Central memory CD4-positive, alpha-beta T cell (primary cell): ENCODE results near the gene CSMD2.

Source experiments
- DNase-seq: peaks from one replicate; pipeline ENCODE4 v3.0.0; 2022

Gene CSMD2

DNA sequence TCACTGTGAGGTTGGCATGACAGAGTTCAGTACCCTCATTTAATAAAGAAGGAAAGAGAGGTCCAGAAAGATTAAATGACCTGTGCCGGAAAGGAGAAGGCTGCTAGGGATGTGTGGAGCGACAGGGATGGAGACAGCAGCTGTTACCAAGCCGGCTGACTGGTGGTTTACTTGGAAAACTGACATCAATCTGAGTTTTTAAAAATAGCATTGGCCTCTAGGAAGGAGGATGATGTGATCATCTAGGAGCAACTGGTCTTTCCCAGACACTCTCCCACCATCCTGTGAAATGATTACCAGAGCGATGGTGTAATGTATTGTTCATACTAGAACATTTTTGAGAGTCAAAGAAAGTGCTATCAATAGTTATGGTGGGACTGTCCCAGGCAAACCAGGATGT lies 538.2 kb downstream of the CSMD2 start:
- no peak for DNase-seq

DNA sequence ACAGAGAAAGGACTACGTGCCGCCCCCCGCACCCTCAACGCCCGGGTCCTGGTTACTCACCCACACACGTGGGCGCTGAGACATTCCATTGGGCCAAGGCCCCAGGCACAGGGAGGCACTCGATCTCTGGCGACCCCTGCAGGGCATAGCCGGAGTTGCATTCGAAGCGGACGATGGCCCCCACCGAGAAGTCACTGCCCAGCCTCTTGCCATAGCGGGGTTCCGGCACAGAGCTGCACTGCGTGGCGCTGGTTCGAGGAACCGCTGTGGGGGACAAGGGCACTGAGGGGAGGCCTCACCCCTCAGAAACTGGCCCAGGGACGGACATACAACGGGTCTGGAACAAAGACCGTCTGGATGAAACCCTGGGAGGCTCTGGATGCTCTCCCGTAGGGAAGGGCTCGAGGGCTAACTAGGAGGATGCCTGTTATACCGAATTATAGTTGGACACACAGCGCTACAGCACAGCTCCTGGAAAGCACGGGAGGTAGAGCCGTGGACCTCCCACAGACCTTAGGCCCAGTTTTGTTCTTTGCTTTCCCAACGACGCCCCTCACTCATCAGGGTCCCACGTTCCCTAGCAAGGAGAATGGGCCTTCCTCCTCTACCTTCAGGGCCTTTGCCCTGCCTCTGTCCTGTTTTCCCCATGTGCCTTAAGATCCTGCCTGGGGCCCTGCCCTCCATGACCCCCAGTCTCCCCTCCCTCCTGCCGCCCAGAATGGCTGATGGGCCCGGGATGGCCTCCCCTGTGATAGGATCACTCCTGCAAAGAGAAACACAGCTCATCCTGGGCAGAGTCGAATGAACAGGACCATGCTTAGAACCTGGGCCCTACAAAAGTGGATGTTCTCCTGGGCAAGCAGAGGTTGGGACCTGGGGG lies 539.8 kb downstream of the CSMD2 start:
- no peak for DNase-seq

- no peak for DNase-seq
These were observed 540.6 kb downstream of the CSMD2 start for GRCh38 chr1:33624261-33624990.

DNA sequence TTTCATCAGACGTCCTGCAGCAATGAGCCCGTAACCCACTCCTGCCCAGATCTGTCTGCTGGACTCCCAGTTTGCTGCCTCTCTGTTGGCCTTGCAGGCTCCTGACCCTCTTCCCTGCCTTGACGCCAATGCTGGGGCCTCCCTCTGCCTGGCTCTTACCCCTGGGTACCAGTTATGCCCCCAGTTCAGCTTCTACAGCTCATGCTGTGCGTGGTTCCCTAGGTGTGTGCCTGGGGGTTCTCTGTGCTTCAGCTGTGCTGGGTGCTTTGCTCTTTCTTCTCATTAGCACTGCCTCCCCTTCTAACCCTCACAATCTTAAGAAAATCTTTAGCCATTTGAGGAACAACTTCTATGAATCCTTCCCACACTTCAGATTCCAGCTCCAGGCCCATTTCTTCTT lies 541.2 kb downstream of the CSMD2 start:
- DNase-seq: no peak

GRCh38 chr1:33622757-33623156 lies 542.3 kb downstream of the CSMD2 start:
- no peak for DNase-seq

GRCh38 chr1:33618636-33619035 lies 546.4 kb downstream of the CSMD2 start:
- no peak for DNase-seq

GRCh38 chr1:33617451-33617850 lies 547.6 kb downstream of the CSMD2 start:
- DNase-seq: no peak

DNA sequence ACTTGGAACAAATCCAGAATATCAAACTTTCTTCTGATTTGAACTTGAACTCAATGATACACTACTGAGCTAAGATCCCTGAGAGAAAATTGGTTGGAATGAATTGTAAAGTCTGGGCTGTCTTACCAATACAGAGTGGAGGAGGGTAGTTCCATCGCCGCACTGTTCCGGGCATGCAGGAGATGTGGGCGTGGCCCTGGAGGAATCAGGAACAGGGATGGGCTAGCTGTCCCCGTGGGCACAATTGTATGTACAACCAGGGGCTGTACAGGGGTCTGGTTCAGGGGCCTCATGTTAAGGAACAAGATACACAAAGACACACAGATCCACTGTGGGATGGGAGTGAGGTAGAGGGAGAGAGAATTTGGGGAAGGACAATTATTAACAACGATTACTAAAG lies 548.2 kb downstream of the CSMD2 start:
- DNase-seq: no peak

- DNase-seq: no peak
These were observed 549.5 kb downstream of the CSMD2 start for GRCh38 chr1:33615546-33615945.

DNA sequence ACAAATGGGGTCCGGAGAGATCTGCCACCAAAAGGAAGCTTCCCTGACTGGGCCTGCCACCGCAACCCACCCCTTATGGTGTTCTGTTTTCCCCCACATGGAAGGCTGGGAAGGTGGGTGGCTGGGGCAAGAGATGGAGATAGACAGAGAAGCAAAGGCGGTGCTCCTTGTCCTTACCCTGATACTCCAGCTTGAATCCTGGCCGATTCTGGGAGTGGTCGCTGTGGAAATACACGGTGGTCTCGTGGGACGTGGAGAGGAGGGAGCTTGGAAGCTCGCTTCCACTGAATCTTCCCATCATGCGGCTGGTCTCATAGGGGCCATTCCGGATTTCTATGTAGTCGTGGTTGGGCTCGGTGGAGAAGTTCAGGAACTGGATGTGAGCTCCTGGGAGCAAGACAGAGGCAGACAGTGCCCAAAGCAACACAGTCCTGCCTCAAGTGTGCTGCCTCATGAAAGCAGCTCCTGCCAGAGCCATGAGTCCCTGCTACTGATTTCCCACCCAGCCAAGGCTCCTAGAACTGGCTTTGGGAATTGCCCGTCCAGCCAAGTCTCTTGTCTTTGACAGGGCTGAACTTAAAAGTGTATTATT lies 554.1 kb downstream of the CSMD2 start:
- no peak for DNase-seq

DNA sequence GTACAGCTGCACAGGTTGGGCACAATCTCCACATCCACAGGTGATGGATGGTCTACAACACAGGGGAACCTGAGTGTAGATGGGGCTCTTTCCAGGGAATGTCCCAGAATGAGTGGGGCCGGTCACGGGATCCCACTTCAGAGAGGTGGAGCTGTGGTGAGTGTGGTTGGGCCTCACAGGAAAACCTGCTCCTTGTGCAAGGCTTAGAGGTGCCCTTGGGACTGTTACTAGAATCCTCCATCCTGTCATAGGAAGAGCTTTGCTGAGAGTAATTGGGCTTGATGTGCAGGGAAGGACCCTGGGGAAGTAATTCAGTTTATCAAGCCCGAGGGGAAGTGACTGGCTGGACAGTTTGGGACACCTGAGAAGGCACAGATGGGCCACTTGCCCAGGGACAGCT lies 554.6 kb downstream of the CSMD2 start:
- DNase-seq: no peak

GRCh38 chr1:33609739-33610138 lies 555.3 kb downstream of the CSMD2 start:
- no peak for DNase-seq

DNA sequence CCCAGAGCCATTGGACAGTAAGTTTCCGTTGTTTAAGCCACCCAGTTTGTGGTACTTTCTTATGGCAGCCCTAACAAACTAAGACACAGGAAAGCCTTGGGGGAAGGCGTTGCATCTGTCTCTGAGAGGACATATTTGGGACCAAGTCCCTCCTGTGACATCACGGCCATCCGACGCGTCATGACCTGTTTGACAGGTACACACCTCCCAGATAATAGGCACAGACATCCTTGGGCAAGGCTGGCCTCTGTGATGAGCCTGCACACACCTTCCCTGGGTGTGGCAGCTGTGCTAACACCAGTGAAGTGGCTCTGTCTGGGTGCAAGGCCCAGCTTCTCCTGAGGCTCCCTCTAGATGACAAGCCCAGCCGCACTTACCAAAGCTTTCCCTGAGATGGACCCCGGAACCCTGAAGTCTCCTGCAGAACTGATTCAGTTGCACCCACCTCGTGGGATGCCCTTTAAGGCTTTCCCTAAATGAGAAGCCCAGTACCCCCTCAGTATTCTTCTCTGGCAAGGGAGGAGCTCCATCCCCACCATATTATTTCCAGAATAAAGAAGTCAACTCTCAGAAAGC lies 556.1 kb downstream of the CSMD2 start:
- DNase-seq: no peak

- no peak for DNase-seq
These were observed 557.5 kb downstream of the CSMD2 start for GRCh38 chr1:33607444-33608005.

GRCh38 chr1:33606272-33606671 lies 558.8 kb downstream of the CSMD2 start:
- no peak for DNase-seq

- no peak for DNase-seq
These were observed 562.8 kb downstream of the CSMD2 start for GRCh38 chr1:33602271-33602670.

- DNase-seq: no peak
These were observed 563.3 kb downstream of the CSMD2 start for GRCh38 chr1:33601751-33602150.

DNA sequence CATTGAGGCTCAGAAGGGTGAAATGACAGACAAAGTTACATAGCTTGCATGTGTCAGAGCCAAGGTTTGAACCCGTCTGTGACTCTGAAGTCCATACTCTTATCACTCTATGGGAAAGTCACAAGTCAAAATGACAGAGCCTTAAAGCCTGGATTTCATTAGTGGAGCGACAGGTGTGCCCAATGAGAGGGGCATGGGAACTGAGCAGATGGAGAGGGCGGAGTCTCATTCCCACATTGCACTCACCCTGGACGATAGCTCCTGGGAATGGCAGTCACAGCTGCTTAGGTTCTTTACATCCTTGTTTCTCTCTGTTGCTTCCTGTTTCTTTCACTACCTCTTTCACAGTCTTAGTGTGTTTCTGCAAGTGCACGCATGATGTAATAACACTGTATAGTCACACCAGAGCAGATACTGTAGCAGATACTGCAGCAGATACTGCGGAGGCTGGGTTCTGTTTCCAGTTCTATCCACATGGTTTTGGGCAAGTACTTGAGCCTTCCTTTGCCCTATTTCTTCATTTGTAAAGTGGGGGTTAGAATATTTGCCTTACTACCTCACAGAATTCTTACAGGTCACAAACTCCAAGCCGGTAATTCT lies 565.4 kb downstream of the CSMD2 start:
- DNase-seq: no peak

- DNase-seq: no peak
These were observed 576.3 kb downstream of the CSMD2 start for GRCh38 chr1:33588726-33589125.

DNA sequence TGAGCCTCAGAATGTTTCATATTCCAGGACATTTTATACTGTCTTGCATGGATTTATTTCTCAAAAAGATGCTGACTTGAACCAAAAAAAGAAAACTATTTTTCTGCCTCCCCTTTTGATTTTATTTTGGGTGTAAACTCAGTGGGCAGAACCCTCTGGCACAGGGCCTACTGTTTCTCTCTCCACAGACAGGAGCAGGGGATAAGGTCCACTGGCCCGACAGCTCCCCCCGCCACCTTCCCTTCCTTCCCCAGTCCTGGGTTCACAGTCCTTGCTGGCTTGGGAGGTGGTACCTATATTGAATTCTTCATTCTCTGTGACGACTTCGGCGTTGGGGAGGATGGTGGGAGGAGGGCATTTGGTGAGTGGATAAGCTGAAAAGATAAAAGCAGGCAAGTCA lies 578.2 kb downstream of the CSMD2 start:
- no peak for DNase-seq

- no peak for DNase-seq
These were observed 578.9 kb downstream of the CSMD2 start for GRCh38 chr1:33586106-33586505.

- no peak for DNase-seq
These were observed 581.5 kb downstream of the CSMD2 start for GRCh38 chr1:33583567-33583966.
